ENCODE measurements around the gene GALC. TPM values are rescaled to one million over a fixed set of nuclear protein-coding genes. Genes with fewer than 3 reads are reported as not detected.

The GALC gene
- total RNA-seq, 4 donors from 2014 or later: 23.5 to 67.7 (median 35.1) TPM

DNA sequence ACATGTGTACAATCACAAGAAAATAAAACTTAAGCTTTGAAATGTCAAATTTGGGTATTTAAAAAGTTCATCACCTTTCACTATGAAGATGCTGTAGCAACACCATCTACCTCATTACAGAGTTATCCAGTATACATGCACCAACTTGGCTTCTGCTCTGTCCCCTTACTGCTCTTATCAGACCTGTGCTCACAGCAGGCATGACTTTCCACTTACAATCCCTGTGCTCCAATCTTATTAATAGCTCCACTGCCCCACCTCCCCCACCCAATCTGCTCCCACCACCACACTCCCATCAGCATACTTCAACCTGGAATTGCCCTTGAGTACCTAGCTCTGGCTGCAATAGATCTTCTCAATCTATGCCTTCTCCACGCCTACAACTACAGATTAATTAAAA, 13.3 kb downstream of the GALC start:
- TF ChIP-seq, protein P1, sequence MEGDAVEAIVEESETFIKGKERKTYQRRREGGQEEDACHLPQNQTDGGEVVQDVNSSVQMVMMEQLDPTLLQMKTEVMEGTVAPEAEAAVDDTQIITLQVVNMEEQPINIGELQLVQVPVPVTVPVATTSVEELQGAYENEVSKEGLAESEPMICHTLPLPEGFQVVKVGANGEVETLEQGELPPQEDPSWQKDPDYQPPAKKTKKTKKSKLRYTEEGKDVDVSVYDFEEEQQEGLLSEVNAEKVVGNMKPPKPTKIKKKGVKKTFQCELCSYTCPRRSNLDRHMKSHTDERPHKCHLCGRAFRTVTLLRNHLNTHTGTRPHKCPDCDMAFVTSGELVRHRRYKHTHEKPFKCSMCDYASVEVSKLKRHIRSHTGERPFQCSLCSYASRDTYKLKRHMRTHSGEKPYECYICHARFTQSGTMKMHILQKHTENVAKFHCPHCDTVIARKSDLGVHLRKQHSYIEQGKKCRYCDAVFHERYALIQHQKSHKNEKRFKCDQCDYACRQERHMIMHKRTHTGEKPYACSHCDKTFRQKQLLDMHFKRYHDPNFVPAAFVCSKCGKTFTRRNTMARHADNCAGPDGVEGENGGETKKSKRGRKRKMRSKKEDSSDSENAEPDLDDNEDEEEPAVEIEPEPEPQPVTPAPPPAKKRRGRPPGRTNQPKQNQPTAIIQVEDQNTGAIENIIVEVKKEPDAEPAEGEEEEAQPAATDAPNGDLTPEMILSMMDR (IDR thresholded peaks at IDR 0.05; ENCODE audit: low read depth): no peak

DNA sequence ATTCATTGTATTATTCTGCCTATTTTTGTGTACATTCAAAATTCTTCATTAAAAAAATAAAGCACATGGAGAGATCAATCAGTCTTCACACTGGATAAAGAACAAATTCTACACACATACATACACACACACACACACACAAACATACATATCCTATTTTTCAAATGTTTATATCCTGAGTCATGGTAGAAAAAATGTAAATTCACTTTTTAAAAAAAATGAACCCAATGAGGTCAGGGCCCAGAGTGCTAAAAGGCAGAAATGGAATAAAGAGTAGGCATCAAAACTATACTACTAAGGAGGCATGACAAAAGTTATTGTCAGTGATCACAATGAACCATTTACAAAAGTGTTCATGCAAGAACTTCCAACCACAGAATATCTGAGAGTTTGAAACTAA, 17.3 kb downstream of the GALC start:
- TF ChIP-seq, protein P1 (IDR thresholded peaks at IDR 0.05; ENCODE audit: low read depth): no peak

DNA sequence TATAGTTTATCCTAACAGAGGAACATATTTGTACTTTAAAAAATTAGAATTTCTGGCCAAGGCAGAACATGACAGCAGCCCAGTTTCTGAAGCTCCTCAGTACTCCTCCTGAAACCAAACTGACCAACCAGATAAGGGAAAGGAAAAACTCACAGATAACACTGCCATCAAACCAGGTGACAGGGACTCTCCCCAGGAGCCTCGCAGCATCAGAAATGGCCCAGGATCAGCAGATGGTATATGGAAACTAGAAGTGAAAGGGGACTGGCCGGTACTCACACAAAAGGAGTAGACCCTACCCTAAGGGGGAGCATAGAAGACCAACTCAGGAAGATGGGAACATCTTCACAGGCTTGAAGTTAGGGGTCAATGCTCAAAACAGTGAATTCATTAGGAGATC, 22.0 kb downstream of the GALC start:
- TF ChIP-seq, protein P1 (IDR thresholded peaks at IDR 0.05; ENCODE audit: low read depth): no peak

DNA sequence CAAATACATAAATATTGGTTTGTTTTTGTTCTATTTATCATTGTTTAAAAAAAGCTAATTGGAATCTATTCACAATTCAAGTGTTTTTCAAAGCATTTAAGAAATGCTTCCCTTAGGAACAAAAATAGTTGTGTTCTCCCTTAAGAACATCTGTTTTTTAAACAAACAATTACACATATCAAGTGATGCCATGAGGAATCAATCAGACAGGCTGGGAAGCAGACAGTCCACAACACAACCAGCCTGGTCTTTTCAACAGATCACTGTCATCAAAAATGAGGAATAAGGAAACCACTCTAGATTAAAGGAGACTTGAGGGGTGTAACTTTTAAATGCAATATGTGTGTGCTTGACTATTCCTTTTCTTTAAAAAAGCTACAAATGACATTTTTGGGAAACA, 25.5 kb downstream of the GALC start:
- TF ChIP-seq, protein P1 (IDR thresholded peaks at IDR 0.05; ENCODE audit: low read depth): no peak

DNA sequence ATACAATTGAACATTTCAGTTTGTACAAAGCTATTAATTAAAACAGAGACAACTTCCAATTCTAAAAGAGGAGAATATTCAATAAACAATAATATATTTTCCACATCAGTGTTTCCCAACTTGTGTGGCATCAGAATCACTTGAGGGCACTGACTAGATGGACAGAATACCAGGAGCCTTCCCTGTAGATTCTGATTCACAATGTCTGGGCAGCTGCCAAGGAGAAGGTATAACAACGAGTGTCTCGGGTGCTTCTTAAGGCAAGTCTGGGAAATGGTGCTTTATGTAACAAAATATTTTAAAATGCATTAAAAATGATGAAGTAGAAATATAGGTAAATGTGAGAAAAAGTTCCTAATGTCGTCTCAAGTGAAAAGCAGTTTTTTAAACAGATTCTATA, 26.2 kb downstream of the GALC start:
- TF ChIP-seq, protein P1 (IDR thresholded peaks at IDR 0.05; ENCODE audit: low read depth): no peak

DNA sequence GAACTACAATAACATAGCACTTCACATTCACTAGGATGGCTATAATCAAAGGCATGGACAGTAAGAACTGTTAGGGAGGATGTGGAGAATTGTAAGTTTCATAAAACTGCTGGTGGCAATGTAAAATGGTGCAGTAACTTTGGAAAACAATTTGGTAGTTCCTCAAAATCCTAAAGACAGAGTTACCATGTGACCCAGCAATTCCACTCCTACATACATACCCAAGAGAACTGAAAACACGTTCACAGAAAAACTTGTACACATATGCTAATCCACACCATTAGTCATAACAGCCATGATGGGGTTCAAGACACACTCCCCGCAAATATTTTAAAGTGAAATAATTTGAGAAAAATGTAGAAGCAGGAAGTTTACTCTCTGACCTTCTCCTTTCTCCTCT, 31.7 kb downstream of the GALC start:
- TF ChIP-seq, protein P1 (IDR thresholded peaks at IDR 0.05; ENCODE audit: low read depth): no peak

DNA sequence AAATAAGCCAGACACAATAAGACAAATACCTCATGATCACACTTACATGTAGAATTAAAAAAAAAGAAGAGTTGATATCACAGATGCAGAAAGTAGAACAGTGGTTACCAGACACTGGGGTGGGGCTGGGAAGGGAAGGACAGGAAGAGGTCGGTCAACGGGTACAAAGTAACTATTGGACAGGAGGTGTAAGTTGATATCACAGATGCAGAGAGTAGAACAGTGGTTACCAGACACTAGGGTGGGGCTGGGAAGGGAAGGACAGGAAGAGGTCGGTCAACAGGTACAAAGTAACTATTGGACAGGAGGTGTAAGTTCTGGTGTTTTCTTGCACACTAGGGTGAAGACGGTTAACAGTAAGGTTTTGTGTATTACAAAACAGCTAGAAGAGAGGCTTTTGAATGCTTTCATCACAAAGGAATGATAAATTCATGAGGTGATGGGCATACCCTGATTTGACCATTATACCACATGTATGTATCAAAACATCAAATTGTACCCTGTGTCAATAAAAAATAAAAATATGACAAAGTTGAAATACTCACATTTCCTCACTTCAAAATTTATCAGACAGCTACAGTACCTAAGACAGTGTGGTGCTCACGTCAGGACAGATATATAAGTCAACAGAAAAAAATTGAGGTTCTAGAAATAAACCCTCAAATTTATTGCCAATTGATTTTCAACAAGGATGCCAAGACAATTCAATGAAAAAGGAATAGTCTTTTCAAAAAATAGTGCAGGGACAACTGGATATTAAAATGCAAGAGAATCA, 32.8 kb downstream of the GALC start:
- TF ChIP-seq, protein P1 (IDR thresholded peaks at IDR 0.05; ENCODE audit: low read depth): no peak

Data from subcutaneous adipose tissue (tissue), 4 donors.